ENCODE measurements around the gene SPAG16.
"Not testable (repeated sequence)": the region's sequence is repeated elsewhere in the genome, so short reads cannot be mapped to it uniquely, and the experiment has no call there.

SPAG16 gene

DNA sequence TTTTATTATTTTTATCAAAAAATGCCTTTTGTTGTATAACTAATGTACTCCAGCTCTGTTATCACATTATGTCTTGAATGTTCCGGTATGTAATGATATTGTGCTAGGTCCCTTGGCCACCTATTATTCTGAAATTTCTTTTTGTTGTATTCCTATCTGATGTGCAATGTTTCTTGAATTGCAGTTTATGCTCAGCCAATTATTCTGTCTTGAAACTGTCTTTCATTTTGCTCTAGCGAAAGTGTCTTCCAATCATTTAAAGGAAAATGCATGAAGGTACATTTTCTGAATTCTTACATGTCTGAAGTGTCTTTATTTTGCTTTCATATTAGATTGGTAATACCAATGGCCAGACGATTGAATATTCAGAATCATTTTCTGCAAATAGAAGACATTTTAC lies 277.5 kb downstream of the SPAG16 start:
- DNase-seq: no peak

DNA sequence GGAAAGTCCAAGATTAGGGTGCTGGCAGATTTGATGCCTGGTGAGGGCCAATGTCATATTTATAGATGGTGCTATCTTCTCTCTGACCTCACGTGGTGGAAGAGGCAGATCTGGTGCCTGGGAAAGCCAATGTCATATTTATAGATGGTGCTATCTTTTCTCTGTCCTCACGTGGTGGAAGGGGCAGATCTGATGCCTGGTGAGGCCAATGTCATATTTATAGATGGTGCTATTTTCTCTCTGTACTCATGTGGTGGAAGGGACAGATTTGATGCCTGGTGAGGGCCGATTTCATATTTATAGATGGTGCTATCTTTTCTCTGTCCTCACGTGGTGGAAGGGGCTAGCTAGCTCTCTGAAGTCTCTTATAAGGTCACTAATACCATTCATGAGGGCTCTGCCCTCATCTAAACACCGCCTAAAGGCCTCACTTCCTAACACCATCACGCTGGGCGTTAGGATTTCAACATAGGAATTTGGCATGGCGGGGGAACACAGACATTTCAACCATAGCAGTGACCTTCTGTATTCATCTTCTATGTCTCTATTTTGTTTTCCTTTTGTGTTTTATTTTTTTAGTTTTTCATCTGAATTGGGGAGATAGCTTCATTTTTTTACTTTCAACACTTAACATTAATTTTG lies 278.4 kb downstream of the SPAG16 start:
- no peak for DNase-seq

DNA sequence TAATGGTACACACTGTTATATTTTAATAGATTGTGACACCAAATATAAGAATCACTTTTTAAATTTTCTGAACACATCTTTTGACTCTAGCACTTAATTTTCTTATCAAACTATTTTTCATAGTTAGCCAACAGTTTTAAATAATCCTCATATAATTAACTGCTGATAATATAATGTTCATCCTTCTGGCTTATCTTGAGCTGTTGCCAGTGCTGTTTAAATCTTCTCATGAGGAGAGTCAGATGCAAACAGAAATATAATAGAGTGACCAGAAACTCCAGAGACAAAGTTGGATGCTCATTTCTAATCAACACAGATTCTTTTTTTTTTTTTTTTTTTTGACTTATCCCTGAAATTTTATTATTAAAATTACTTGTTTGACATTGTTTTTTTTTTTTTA lies 282.6 kb downstream of the SPAG16 start:
- no peak for DNase-seq

DNA sequence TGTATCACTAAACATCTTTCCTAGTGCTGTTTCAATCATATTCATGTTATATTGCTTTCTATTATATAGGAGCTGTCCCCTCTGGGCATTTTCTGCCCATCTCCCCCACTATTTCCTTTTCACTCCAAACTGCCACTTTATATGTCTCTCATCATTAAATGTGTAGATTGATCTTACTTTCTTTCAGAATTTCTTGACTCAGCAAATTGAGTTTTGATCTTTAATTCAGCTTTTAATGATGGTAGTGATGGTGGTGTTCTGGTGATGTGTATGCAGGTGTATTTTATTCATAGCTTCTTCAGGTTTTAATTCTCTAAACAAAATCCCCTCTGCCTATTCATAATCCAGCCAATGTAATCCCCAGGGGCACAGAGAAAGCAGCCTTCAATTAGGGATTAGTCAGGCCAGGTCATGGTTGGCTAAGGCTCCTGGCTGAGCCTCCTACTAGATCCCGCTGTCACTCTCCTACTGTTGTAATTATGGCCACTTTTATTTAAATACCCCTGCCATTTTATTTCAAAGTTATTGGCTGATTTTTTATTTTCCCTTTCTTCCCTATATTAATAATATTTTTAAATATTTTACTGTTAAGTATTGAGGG lies 325.4 kb downstream of the SPAG16 start:
- DNase-seq: no peak

DNA sequence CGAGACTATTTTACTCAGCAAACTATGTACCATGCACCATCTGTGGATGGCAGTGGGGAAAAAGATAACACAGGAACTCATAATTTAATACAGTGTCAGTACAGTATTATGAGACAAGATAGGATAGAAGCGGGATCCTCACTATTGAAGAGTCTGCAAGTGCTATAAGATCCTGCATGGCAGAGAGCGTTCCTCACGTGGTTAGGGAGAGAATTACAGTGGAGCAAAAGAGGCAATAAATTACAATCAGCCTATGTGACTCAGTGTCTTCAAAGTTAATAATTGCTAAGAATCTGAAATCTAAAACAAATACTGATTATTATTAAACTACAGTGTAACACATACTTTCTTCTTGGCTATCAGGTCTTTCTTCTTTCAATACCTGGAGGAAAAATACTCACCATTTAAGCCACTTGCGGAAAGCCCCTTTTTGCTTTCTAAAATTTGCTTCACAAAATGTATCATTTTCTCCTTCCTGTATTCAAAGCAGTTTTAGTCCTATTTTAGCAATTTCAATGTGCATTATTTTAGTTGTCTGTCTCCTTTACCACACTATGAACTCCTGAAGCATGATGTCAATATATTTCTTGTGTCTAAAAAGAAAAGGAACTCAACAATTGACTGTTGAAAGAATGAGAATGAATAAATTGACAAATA lies 342.9 kb downstream of the SPAG16 start:
- no peak for DNase-seq

DNA sequence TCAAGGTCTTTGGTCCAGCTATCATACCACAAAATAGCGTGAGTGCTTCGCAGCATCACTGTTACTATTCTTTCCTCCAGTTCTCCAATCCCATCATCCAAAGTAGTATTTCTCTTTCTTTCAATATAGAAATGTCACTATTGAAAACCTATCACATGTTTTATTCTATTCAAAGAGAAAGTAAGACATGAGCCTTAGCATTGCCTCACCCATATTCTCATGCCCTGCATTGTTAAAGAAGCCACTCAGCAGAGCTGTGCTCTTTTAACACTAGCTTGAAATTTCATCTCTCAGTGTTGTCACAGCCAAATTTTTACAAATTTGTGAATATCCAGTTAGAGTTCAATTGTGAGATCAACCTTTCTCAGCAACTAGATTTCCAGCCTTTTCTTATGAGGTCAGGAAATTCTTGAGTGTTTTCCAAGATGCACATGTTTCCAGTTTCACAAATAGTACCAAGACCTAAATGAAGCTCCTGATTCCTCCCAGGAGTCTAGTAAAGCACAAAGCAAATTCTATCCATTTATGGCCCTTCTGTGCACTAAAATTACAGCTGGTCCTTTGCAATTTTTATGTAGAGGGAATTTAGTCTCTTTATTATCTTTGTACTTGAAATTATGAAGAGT lies 343.7 kb downstream of the SPAG16 start:
- DNase-seq: no peak

DNA sequence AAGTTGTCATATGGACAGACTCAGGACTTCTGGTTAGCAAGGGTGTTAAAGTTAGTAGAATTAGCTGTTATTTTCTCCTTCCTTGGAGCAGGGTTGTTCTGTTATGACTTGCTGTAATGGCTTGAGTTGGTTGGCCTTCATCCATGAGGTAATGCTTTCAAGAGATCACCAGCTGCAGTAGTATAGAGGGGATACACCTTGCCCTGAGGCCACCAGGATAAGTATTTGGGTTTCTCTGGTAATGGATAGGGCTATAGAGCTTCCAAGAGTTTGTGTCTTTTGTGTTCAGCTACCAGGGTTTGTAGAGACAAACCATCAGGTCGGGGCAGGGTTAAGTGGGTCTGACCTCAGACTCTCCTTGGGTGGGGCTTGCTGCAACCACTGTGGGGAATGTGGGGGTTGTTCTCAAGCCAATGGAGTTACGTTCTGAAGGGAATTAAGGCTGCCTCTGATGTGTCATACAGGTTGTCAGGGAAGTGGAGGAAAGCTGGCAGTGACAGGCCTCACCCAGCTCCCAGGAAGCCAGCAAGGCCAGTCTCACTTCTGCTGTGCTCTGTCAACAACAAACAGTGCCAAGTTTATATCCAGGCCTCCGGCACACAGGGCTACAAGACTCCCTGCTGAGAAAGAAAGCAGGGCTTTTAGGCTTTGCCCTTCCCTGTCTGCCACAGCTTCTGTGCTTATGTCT lies 356.6 kb downstream of the SPAG16 start:
- no peak for DNase-seq

DNA sequence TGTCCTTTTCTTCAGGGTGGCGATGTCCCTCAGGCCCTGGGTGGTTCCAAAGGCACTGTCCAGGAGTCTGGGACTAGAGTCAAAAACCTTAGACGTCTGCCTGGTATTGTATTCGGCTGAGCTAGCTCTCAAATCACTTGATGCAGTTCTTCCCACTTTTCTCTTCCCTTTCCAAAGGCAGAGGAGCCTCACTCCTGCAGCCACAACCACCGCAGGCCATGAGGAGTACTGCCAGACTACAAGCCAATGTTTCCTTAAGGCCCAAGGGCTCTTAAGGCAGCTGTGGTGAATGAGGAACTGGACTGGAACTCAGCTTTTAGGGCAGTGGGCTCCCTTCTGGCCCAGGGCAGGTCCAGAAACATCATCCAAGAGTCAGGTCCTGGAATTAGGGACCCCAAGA lies 360.7 kb downstream of the SPAG16 start:
- no peak for DNase-seq

DNA sequence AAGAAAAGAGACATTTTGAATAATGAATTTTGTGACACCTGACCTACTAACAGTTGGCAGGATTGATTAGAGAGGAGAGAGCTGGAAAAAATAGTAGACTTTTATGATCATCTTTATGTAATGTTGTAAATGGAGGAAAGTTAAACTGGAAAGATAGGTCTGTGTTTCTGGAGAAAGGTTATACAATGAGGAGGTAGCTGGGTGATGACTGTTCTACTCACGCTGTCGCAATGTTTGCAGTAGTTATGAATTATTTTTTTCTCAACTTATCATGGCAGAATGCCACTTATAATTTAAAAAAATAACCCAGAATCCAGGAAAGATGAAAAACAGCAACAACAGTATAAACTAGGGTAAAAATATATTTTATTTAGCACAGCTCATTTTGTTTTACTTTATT lies 364.9 kb downstream of the SPAG16 start:
- no peak for DNase-seq

DNA sequence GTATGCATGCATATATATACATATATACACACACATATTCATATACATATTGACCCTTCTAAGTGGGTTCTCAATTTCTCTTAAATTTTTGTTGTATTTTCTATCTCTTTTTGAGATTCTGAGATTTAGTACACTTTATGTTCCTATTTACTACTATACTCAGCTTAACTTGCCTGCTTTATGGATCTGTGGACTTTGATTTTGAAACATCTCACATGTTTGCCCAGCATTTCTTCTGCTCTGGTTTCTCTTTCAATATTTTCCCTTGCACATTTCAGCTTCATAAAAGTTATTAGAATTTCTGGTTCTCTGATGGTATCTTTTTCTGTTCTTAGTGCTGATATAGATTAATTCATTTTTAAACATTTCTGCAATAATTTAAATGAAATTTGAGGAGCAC lies 380.6 kb downstream of the SPAG16 start:
- no peak for DNase-seq

DNA sequence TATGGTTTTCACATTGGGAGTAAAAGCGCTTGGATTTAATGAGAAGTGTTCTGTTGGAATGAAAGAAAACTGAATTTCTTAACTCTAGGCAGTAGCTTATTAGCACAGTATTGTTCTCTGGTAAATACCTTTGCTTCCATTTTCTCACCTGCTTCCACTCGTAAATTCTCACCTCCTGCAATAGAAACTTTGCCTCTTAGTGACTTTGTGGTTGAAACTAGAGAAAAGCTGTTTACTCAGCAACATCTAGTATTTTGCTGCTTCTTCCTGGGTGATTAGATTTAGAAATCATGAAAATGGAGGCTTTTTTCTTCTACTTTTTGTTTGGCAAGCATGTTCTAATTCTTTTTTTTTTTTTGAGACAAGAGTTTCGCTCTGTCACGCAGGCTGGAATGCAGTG lies 385.4 kb downstream of the SPAG16 start:
- DNase-seq: no peak

DNA sequence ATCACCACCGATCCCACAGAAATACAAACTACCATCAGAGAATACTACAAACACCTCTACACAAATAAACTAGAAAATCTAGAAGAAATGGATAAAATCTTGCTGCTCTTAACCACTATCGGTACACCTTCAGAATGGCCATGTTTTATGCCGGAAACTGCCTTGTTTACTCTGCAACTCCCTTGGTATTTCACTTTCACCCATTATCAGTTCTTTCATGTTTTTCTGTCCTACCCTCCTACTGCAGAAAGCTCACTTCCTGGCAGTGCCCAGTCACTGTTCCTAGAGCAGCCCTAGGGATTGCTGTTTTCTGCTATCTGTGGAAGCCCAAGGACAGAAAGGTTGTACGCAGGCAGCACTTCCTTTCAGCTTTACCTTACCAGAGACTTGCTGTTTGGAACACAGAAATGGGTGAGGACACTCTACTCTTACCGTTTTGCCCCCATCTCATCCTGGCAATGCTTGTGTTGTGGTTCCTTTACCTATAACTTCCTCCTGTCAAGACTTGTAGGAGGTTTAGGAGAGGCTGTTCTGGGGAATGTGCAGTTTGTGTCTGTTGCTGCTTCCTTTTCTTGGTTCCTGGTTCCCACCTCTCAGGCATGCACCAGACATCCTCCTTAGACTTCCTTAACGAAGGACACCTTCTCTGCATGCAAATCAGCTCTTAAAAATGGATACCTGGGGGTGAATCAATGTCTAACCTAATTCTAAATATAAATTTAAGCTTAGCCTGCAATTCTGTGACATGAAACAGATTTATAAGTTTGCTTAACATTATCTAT lies 394.4 kb downstream of the SPAG16 start:
- DNase-seq: no peak

DNA sequence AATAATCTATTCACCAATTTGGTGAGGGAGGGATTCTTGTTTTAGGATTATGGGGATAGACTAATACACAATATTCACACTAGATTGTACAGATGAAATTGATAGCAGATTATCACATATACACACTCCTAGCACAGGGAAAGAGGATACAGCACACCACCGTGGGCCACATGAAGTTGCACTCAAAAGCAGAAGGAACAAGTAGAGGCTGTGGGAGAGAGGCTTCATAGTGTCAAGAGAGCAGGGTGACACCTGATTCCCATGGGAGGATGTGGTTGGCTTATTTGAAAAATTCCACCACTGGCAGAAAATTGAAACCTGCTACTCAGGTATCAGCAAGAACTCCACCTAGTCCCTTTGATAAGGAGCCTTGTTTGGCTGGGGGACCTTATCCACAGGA lies 395.6 kb downstream of the SPAG16 start:
- DNase-seq: no peak

DNA sequence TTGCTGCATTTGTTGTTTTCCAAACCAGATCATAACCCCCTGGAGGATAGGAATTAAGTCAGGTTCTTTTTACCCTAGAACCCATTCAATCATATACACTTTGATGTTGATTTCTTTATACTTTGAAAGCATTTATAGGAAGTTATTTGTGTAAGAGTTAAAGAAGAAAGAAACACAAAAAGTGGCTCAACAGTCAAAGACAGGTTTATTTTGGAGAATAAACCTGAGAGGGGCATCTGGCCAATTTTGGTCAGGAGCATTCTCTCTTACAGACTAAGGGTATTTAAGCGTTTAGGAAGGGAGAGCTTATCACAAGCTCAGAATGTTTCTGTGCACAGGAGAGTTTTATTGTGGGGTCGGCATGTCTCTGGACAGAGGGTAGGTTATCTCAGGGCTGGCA lies 398.0 kb downstream of the SPAG16 start:
- no peak for DNase-seq

DNA sequence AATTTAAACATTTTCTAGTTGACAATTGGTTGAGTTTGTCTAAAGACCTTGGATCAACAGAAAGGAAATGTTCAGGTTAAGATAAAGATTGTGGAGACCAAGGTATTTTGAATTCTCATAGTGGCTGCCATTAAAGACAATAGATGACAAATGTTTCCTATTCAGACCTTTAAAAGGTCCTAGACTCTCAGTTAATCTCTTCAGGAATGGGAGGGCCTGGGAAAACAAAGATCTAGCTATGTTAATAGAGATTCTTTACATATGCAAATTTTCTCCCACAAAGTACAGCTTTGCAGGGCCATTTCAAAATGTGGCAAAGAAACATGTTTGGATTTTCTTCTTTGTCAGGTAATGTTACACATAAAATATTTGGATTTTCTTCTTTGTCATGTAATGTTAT lies 403.9 kb downstream of the SPAG16 start:
- no peak for DNase-seq

DNA sequence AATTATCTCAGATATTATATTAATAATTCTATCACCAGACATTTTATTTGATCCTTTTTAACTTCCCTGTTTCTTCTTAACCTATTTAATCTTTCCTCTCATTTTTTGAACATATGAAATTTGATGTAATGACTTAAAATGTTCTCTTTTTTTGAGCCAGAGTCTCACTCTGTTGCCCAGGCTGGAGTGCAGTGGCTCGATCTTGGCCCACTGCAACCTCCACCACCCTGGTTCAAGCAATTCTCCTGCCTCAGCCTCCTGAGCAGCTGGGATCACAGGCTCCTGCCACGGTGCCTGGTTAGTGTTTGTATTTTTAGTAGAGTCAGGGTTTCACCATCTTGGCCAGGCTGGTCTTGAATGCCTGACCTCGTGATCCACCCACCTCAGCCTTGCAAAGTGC lies 404.6 kb downstream of the SPAG16 start:
- not testable (repeated sequence) for DNase-seq

DNA sequence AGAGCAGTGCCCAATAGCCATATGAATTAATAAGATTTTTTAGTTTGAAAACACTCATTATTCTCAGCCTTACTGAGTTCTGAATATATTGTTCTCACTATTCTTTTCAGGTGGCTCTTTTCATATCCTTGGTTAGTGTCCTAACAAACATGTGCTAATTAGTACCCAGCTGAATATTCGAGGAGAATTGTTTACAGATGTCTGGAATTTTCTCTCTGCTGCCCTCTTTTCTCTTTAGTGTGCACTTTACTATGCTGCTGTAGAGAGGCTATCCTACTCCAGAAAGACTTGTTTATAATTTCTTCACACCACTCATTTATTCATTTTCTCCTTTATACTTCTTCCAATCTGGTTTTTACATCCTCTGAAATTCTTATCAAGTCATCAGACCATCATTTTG lies 405.3 kb downstream of the SPAG16 start:
- DNase-seq: no peak

DNA sequence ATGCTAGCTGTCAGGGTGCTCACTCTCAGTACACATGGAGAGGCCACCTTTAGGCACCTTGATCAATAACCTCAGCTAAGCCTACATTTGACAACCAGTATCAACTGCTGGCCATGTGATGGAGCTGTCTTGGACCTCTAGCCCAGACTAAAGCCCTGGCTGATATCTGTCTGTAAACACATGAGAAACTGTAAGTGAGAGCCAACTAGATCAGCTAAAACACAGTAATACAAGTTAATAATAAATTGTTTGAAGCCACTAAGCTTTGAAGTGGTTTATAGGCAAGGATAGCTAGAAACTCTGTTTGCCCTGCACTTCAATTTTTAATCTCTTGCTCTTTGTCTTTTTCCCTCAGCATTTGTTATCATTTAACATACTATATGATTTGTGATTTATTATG lies 407.1 kb downstream of the SPAG16 start:
- no peak for DNase-seq

DNA sequence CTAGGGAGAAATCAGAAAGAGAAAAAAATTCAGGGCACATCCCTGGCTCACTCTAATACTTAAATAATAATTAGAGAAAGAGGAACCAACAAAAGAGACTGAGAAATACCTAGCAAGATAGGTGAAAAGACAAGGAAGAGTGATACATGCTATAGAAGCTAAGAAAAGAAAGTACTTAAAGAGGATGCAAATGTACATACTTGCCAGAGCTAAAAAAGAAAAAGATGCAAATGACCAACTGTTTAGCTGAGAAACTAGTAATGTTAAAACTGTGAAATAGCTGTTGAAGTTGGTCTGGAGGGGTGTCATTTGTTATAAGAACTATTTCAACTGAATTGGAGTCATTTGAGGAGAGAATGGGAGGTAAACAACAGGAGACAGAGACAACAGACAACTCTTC lies 412.2 kb downstream of the SPAG16 start:
- no peak for DNase-seq

DNA sequence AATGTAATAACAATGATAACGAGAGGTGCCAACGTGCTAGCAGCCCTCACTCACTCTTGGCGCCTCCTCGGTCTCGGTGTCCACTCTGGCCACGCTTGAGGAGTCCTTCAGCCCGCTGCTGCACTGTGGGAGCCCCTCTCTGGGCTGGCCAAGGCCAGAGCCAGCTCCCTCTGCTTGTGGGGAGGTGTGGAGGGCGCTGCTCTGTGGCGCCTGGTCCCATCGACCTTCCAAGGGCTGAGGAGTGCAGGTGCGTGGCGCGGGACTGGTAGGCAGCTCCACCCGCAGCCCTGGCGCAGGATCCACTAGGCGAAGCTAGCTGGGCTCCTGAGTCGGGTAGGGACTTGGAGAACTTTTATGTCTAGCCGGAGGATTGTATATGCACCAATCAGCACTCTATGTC lies 417.1 kb downstream of the SPAG16 start:
- DNase-seq: not testable (repeated sequence)

DNA sequence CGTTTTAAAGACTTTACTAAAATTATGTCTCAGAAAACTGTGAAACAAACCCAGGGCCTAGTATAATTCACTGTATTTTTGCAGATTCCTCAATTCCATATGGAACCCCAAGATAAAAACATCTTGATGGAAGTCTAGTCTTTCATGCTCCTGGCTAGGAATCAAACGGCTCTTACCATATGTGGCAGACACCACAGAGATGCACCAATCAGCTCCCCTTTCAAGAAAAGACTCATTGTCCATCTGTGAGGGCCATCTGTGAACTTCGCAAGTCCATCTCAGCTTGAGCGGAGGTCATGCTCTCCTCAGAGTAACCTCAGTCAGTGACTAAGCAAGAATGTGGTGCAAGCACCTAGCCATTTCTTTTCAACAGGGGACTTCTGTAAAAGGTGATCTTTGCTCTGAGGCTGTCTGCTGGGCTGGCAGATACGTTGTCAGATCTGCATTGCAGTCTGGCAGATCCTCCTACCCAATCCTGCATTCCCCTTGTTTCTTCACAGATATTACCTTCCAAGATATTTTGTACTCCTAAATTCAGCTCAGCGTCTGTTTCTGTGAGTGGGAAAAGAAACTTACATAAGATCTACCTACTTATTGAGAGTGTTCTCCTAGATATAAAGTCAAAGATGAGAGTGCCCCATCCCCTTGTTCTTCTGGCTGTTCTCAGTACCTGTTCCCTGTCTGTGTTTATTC lies 419.3 kb downstream of the SPAG16 start:
- no peak for DNase-seq

DNA sequence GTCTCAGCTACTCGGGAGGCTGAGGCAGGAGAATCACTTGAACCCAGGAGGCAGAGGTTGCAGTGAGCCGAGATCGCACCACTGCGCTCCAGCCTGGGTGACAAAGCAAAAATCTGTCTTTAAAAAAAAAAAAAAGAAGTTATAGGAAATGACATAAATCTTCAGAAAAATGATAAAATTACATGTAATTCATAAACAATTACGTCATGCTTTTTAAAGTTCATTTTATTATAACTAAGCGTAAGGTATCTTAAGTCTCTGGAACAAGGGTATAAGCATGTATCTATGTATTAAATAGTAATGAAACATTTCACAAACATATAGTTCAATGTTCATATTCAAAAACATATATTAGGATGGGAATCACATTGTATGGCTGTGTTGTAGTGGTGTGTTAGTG lies 425.9 kb downstream of the SPAG16 start:
- no peak for DNase-seq
